CD4-positive, alpha-beta T cell treated with Interleukin-1 beta for 1 hour (primary cell): Measurements from ENCODE around the gene AP5Z1.
A peak's percentile ranks its signal among the peaks of the same experiment; 100 is the strongest.

ENCODE experiments used
- DNase-seq, 2 donors: peaks; one replicate each; pipeline ENCODE4 v3.0.0-alpha.2; 2020 to 2022

AP5Z1 gene

DNA sequence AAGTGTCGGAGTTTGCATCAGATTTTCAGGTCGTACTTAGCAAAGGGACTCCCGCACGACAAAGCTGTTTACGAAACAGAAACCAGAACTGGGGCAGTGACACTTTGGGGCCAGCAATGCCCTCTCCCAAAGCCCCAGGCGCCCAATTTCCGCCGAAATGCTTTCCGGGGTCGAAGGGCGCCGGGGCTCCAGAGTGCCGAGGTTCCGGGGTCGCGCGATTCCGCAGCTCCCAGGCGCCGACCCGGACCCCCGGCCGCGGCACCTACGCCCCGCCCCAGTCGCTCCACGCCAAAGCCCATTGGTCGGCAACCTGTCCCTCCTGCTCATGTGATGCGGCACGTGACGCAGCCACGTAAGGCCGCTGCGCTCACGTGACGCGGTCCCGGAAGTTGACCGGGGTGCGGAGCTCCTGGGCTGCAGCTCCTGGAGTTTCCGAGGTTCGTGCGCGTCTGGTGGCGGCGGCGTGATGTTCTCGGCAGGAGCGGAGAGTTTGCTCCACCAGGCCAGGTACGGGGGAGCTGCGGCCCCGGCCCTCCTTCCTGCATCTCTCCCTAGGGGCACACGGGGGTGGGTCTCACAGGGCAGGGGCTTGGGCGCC is at the start of gene AP5Z1:
Gene AP5Z1 (plus strand): TSS at position 374 of the 598 bp plus-strand sequence. CDS start 93 bp downstream, at position 467.
- DNase-seq, result peak; percentile 95 to 96

- no peak for DNase-seq
Measured at GRCh38 chr7:4725850-4726450, 49.5 kb upstream of the AP5Z1 start.

DNA sequence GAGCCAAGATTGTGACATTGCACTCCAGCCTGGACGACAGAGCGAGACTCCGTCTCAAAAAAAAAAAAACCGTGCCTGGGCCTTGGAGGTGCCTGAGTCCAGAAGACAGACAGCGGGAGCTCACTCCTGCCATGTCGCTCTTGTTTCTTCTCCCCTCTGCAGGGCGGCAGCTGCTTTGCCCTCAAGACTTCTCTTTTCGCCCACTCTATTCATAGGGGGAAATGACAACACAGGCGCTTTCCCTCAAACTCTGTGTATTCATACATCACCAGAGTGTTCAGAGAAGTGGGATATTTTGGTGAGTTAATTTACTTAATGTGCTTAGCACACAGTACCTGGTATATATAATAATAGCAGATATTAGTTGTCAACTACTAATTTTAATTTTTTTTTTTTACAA is 48.9 kb upstream of the AP5Z1 start:
- DNase-seq, result no peak

DNA sequence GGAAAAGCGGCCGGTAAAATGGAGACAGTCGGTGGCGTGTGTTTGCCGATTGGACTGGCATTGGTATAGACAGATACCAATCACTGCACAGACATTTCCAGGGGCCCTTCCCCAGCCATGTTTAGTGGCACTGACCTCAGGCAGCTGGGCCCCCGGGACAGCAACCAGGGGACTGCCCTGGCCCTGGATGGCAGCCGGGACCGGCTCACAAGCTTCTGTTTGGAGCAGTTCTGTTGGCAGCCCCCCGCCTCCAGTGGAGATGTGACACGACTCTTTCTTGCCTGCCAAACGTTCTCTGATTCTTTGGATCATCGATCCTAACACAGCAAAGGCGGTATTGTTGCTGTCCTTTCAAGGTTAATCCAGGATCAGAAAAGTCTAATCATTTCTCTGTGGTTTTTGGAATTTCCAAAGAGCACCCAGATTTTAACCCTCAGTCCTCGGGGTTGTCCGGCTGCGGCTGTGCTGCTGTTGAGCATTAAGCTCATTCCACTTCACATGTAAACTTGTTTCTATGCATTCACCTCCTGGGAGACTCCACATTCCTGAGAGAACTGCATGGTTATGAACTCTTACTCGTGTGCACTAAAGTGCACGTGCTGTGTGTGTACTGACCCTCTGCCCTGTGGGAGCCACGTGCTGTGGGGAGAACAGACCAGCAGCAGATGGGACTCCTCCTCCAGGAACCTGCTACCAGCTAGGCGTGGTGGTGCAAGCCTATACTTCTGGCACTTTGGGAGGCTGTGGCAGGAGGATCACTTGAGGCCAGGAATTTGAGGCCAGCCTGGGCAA is 47.3 kb upstream of the AP5Z1 start:
- no peak for DNase-seq

DNA sequence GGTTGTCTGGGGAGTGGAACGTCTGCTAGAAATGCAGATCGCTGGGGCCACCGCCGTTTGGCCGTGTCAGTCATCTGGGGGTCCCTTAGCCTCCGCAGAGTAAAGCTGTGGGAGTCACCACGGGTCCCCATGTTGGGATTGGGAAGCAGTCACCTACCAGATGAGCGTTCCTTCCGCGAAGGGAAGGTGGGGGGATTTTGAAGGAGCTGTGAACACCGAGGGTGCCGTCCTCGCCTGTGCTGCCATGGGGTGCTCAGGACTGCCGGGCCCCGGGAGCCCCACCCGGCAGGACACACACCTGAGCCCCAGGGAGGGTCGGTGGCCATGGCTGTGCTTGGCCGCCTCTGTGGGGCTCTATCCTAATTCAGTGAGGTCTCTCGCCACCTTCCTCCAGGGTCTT is 46.2 kb upstream of the AP5Z1 start:
- no peak for DNase-seq

GRCh38 chr7:4730276-4730675 is 45.1 kb upstream of the AP5Z1 start:
- DNase-seq, result no peak

DNA sequence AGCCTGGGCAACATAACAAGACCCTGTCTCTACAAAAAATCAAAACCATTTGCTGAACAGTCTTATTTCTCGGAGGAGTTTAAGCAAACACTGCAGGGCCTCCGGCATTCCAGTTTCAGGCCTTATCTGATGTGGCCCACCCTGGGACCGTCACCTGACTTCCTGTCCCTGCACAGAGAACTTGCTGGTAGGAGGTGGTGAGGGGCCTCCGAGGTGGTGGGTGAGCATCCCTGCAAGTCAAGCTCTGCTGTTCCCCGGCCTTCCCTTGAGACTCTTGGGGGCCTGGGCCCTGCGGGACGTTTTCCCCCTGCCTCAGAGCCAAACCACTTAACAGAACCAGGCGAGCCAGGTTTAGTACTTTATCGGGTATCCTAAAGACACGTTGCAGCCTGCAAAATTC is 44.5 kb upstream of the AP5Z1 start:
- DNase-seq, result no peak

DNA sequence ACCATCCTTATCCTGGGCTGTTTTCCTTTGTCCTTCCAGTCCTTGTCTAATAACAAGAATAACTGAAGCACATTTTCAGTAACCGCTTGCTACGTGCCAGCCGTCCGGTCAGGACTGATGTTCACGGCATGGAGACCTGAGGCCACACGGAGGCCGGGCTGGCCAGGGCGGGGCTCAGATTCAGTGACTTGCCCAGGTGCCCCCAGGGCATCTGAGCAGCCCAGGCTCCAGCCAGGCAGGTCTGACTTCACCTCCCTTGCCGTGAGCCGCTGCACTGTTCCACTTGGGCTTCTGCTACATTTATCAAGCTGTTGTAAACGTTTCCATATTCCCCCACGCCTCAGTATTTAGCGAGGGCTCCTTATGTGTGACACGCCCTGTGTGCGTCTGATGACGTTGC is 43.6 kb upstream of the AP5Z1 start:
- no peak for DNase-seq

GRCh38 chr7:4733936-4734528 is 41.4 kb upstream of the AP5Z1 start:
- DNase-seq, result no peak

DNA sequence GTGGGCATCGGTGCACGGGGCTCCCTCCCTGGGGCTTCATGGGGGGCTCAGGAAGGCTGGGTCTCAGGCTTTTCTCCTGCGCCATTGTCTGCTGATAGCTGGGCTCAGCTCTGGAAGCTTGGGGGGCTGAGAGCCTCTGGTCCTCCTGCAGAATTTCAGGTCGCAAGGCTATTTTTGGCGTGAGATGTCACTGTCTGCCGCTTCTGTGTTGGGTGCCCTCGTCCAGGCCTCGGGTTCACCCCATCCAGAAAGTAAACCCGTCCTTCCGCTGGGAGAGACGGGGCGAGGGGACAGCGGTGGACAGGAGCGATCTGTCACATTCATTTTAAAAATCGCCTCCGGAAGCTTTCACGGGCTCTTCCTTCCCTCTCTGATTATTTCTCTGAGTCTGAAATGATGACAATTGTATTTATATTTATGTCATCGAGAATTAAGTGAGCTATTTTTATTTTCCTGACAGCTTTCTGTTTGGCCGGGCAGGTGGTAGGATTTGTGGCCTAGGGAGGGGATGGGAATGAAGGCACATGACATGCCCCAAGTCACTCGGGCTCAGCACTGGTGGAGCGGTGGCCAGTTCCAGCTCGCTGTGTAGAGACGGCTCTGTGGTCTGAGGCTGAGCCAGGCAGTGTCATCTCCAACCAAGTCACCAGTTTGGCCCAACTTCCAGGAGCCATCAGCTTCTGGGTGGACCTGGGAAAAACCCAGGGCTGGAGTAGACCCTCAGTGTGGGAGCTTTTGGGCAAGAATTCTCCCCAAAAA is 40.7 kb upstream of the AP5Z1 start:
- DNase-seq, result no peak

DNA sequence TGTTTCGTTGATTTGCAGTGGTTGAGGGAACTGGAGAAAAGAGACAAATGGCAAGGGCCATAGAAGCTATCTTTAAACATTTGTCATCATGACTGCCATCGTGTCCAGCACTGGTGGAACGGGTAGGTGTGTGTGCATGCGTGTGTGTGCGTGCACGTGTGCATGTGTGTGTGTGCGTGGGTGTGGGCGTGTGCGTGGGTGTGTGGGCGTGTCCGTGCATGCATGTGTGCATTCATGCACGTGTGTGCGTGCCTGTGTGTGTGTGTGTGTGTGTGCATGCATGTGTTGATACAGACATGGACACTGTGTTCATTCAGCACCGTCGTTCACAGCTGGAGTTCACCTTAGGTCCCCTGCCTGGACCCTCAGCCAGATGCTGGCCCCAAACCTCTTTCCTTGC is 38.1 kb upstream of the AP5Z1 start:
- no peak for DNase-seq

- peak in 1 of 2 donors; percentile 39 for DNase-seq
Measured at GRCh38 chr7:4738711-4739527, 36.5 kb upstream of the AP5Z1 start.

DNA sequence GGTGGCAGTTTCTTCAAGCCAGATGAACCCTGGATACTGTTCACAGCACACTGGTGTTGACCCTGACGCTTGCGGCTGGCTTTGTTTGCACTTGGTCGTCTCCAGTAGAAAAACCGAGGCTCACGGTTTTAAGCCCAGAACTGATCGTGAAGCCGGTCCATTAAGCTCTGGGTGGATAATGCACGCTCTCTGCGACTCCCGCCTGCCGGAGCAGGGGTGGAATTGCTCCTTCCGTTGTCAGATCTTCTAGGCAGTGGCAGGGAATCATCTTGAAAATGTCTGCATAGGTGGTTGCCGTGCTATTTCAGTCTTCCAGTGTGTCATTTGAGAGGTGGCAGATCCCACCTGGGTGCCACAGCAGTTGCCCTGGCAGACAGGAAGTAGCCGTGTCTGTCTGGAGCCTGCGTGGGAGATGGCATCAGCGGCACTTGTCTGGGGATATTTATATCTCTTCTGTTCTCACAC is 35.9 kb upstream of the AP5Z1 start:
- peak; percentile 33 to 62 for DNase-seq

GRCh38 chr7:4740796-4741195 is 34.6 kb upstream of the AP5Z1 start:
- no peak for DNase-seq

- no peak for DNase-seq
Measured at GRCh38 chr7:4742051-4742573, 33.3 kb upstream of the AP5Z1 start.

GRCh38 chr7:4742852-4743251 is 32.6 kb upstream of the AP5Z1 start:
- DNase-seq, result no peak

- peak; percentile 70 to 72 for DNase-seq
Measured at GRCh38 chr7:4744391-4745264, 30.8 kb upstream of the AP5Z1 start.

GRCh38 chr7:4745265-4745919 is 30.0 kb upstream of the AP5Z1 start:
- DNase-seq, result no peak

DNA sequence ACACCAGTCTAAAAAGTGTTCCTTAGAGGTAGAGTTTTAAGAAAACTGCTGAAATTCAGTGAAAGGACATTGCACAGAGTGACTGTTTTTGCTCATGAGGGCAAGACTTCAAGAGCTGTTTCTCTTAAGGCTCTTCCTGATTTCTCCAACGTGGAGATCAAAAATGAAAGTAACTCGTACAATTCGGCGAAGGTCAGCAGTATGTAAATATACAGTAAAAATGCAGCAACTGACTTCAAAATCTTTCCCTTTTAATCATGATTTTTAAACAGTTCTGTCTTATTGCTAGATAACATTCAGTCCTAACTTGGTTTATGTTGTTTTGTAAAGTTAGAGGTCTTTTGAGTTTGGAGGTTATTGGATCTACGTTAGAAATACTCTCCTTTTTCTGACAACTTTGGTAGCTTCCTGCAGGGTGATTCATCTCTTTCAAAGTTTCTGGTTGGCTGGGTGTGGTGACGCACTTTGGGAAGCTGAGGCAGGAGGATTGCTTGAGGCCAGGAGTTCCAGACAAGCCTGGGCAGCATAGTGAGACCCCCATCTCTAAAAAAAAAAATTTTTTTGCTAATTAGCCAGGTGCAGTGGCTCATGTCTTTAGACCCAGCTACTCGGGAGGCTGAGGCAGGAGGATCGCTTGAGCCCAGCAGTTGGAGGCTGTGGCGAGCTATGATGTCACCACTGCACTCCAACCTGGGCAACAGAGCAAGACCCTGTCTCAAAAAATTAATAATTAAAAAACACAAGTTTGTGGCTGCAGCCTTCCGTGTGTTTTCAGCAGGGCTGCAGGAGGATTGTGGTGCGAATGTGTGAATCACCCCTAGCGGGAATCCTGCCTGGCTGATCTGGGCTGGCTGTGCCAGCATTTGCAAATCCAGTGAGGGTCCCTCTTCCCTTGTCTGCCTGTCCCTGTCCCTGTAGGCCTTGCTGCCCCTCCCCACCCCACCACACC is 29.2 kb upstream of the AP5Z1 start:
- peak; percentile 44 to 50 for DNase-seq
